ENCODE results near the gene SSBP2.

SSBP2 gene

DNA sequence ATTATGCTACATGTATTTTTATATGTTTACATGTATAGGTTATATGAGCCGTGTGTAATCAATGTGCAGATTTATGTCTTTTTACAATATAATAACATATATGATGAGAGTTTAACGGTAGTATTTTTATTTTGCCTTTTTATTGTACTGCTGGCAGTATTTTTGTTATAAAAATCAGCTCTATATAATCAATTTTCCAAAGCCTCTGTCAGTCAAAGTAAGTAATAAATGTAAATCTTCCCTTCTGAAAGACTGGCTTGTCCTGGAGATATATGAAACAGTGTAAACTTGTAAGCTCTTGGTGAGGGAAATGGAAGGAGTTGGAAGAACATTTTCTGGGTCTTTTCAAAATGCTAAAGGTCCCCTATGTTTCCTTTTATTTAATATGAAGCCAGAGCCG, 173.8 kb downstream of the SSBP2 start:
- no peak for DNase-seq

DNA sequence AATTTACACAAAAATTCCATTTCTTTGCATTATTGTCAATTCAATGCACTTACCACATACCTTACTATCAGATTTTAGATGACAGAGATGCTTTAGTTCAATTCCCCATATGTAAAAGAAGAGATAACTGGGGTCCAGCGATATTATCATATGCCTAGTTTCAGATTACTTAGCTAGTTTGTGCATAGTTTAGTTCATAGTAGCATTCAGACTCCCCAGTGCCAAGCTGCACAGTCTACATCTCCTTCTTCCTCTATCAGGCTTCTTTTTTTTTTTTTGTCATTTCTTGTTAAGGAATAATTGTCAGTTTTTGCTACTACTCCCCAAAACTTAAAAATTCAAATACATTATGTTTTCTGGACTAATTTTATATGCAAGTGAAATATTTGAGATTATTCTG, 175.0 kb downstream of the SSBP2 start:
- no peak for DNase-seq

DNA sequence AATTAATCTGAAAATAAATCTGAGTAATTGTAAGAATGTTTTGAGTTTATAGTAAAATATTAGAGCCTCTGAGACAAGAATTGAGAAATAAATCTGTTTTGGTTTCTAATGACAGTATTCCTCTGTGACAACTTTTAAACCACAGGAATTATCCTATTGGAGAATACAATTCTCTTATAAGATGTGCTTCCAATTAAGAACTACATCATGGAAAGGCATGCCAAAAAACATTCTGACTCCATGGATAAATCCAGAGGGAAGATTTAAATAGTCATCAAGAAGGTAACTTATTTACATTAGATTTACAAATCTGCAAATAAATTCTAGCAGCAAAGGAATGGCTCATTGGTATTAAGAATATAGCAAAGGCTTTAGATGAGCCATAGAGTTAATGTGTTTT, 178.7 kb downstream of the SSBP2 start:
- DNase-seq: no peak

DNA sequence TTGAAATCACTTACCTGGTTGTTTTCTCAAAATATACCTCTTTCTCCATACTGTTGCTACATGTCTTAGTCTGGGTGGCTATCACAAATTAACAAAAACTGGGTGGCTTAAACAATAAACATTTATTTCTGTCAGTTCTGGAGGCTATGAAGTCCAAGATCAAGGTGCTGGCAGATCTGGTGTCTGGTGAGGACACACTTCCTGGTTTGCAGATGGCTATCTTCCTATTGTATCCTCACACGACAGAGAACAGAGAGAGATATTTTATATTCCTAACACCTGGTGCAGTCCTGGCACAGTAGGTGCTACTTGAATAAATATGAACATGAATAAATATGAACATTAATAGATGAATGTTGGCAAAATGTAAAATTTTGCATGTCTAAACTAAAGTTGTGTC, 192.7 kb downstream of the SSBP2 start:
- no peak for DNase-seq

DNA sequence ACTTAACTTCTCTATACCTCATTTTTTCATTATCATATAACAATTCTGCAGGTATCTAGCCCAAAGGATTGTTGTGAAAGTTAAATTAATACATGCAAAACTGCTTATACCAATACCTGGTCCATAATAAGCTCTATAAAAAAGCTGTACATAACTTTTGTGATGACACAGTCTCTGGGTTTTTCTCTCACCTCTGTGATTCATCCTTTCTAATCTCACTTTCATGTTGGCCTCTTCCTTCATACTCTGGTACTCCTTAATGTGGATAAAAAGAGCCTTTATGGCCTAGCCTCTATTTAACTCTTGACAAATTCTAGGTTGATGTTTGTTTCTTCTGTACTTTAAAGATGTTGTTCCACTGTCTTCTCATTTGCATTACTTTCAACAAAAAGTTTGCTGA, 194.1 kb downstream of the SSBP2 start:
- no peak for DNase-seq

DNA sequence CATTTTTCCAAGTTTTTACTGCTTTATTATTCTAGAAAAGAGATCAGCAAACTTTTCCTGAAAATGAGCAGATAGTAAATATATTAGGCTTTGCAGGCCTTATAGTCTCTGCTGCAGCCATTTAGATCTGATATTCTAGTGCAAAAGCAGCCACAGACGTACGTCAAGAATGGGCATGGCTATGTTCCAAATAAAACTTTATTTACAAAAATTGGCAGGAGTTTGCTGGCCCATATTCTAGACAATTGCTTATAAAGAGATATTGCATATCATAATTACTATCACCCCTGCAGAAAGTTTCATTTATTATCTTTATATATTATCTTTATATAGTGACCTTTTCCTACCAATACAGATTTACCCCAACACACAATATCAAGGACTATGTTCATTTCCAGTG, 195.0 kb downstream of the SSBP2 start:
- no peak for DNase-seq

DNA sequence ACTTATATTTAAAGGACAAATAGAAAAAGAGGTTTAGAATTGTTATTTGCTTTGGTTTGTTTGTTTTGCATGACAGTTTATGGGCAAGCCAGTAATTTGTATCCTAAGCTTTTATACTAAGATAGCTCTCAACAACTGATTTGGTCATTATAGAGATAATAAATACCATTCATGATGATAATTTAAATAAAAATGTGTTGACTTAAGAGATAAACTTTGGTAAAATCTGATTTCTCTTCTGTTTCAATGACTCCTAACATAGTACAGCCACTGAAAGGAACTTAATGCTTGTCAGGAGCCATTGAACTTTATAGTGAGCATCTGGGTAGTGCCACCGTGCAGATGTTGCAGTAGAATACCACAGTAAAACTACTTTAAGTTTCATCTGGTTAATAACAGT, 196.2 kb downstream of the SSBP2 start:
- no peak for DNase-seq

DNA sequence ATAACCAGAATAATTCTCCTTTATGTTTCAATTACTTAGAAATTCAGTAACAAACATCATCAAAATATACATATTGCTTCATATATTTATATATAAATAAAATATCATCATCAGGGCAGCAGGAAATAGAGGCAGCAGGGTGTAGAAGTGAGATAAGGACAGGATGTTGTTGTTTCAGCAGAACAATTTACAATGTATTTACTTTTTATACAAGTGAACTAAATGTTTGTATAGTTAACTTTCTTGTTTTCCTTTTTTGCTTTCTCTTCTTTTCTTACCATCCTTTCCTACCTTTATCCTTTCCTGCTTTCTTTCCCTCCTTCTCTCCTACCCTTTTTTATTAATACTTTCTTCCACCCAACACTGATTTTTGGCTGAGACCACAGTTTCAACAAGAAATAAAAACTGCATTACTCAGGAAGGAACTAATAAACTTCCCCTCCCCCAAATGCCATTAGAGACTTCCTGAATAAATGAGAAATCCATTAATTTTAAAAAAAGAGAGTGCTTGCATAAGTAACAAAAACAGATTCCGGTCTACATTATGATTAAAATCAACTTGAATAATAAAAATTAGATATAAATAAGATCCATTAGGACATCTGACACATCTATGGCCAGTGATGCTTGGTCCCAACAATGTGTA, 197.2 kb downstream of the SSBP2 start:
- no peak for DNase-seq

DNA sequence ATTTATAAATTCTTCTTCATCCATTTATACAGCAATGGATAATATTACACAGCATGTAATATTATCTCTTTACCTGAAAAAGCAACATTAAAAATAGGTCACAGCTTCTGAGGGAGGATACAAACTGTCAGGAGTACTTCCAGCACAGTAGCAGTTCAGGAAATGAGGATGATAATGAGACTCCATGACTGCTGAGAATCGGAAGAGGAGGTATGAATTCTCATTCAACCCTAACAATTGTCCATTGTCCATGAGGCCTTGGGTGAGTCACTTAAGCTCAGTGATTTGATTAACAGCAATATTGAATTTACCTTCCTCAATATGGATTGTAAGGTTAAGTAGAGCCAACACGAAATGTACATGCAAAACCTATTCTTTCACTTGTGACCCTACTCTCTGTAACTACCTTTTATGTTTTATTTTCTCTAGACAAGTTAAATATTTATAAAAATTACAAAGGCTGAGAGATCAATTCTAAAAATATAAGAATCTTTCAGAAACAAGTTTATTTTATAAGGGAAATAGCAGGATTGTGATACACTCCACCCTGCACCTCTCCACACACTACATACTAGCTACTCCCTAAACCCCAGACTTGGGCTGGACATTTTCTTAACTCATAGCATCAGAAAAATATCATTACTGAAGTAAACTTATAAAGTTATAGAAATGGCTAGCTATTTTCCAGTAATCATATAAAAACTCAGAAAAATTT, 197.9 kb downstream of the SSBP2 start:
- DNase-seq: no peak

DNA sequence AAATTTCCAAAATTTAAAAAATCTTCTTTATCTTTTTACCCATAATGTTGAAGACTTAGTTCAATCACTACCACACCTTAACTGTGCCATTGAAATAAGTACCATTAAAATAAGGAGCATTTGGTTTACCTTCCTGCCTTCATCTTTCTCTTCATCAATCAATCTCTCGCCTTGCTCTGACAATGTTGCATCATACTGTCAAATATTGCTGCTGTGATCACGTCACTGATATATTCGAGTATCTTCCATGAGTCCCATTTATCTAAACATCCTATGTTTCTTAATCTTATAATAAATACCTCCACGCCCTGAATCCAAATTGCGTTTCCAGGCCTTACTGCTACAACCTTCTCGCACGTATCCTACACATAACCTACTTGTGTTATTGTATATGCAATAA, 201.8 kb downstream of the SSBP2 start:
- no peak for DNase-seq

DNA sequence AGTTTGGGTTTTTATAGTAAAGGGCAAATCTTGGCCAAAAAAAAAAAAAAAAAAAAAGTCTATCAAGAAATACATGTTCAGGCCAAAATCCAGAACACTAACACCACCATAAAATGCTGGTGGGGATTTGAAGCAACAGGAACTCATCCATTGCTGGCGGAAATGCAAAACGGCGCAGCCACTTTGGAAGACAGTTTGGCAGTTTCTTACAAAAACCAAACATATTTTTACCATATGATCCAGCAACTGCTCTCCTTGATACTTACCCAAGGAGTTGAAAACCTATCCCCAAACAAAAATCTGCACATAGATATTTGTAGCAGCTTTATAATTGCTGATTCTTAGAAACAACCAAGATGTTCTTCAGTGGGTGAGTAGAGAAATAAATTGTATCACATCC, 203.9 kb downstream of the SSBP2 start:
- no peak for DNase-seq

DNA sequence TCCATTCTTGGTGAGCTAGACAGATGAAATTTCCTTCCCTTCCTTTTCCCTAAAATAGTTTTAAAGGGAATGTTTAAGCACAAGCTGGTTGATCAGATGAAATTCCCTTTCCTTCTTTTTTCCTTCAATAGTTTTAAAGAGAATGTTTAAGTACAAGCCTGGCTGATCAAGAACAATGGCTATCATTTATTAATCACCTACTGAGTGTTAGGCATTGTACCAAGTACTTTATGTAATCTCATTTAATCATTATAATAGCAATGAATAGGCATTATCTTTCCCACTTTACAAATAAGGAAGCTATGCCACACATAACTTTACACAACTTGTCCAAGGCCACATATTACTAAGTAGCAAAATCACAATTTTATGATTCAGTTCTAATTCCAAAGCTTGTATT, 205.0 kb downstream of the SSBP2 start:
- DNase-seq: no peak

DNA sequence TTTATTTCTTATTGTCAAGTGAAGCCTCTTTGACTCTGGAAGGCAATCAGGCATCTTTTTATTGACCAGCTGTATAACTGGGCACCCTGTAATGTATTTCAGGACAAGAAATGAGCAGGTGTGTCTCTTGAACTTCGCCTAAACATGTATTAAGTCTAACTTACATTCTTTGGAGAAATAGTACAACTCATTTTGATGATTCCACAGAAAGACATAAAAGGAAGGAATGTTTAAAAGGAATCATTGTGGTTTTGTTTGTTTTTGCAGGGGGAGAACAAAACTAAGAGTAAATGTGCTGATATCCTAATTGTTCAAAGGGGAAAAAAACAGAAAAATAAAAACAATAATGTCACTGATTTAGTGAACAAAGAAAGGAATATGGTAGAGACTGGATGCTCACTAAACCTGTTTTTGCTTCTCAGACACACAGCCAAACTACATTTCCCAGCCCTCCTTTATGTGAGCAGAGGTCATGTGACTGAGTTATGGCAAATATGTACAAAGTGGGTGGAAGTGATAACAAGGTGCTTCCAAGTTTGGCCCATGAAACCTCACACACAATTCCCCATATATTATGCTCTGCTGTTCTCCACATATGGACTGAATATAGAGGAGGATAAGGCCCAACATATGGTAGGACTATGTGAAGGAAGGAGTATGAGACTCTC, 206.4 kb downstream of the SSBP2 start:
- DNase-seq: no peak

DNA sequence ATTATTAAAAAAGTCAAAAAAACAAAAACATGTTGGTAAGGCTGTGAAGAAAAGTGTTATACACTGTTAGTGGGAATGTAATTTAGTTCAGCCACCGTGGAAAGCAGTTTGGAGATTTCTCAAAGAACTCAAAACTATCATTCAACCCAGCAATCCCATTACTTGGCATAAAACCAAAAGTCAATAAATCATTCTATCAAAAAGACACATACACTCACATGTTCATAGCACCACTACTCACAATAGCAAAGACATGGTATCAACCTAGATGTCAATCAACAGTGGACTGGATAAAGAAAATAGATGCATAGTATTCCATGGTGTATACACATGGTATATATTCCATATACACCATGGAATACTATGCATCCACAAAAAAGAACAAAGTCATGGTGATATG, 208.7 kb downstream of the SSBP2 start:
- DNase-seq: no peak

DNA sequence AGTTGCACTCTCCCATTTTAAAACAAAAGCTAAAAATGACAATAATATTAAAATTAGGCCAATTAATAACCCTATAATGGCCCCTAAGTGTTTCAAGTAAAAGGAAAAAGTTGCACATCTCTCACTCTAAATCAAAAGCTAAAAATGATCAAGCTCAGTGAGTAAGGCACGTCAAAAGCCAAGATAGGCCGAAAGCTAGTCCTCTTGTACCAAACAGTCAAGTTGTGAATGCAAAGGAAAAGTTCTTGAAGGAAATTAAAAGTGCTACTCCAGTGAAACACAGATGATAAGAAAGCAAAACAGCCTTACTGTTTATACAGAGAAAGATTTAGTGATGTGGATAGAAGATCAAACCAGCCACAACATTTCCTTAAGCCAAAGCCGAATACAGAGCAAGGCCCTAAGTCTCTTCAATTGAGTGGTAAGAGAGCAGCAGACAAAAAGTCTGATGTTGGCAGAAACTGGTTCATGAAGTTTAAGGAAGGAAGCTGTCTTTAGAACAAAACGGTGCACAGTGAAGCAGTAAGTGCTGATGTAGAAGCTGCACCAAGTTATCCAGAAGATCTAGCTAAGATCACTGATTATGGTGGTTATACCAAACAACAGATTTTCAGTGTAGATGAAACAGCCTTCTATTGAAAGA, 212.9 kb downstream of the SSBP2 start:
- DNase-seq: no peak

DNA sequence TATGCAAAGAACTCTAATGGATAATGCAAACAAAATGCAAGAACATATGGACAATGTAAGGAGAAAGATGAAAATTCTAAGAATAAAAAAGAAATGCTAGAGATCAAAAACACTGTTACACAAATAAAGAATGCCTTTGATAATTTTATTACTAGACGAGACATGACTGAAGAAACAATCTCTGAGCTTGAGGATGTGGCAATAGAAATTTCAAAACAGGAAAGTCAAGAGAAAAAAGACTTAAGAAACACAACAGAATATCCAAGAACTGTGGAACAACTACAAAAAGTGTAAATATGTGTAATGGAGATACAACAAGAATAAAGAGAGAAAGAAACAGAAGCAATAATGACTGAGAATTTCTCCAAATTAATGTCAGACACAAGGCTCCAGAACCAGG, 216.5 kb downstream of the SSBP2 start:
- DNase-seq: no peak

DNA sequence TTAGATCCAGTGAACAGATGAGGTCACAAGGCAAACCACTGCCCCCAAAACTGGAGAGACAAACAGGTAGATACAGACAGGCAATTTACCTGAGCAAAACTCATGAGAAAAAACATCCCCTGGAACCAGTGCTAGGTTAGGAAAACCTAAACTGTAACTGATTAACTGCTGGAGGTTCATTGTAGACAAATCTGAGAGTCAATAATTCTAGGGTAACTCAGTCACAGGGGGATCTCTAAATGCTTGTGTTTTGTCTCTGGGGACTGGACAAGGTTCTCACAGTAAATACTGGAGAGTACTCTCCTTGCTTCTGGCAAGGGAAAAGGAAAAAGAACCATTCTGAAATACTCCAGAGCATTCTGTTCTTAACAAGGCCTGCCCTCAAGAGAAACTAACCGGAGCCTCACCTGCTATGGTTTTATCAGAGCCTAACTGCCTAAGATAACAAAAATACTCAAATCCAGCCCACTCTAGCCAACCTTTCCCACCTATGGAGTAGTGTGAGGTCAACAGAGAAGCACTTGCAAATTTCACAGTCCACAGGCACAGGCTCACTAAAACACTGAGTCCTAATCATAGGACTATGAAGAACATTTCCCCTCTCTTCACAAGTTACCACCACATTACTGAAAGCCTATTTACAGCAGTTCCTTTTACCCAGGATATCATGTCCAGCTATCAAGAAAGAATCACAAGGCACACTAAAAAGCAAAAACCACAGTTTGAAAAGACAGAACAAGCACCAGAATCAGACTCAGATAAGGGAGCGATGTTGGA, 217.1 kb downstream of the SSBP2 start:
- peak; percentile 36 for DNase-seq

DNA sequence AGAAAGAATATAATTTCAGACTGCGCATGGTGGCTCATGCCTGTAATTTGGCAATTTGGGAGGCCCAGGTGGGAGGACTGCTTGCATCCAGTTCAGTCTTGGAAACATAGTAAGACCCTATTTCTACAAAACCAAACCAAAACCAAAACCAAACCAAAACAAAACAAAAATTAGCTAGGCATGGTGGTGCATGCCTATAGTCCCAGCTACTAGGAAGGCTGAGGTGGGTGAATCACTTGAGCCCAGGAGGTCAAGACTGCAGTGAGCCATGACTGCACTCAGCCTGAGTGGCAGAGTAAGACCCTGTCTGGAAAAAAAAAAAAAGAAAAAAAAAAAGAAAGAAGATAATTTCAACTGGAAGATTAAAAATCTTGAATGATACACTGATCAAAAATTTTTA, 220.0 kb downstream of the SSBP2 start:
- no peak for DNase-seq

DNA sequence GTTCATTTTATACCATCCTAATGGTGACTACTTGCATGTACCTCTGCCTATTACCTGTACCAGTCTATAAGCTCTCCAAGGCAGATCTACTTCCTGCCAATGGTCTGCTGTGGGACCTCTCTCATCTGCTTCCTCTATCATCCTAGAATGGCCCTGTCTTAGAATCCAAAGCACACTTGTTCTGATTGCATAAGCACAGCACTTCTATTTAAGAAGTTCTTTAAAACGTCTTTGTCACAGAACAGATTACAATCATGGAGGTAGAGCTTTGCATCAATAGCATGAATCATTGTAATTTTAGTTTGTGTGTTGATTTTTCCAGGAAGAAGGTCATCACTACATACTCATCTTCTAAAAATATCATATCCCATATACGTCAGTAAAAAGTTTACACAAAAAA, 225.2 kb downstream of the SSBP2 start:
- peak; percentile 45 for DNase-seq

DNA sequence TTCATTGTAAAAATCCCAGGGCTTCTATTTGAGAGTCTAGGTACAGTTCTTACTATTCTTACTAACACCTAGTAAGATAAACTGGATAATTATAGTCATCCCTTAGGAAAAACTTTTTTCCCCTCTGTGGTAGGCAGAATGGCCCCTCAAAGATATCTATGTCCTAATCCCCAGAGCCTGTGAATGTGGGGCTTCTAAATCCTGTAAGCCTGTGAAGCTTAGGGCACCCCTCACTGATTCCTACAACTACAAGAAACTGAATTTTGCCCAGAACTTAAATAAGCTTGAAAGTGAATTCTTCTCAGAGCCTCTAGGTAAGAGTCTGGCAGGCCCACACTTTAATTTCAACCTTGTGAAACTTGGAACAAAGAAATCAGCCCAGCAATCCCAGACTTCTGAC, 226.9 kb downstream of the SSBP2 start:
- no peak for DNase-seq

DNA sequence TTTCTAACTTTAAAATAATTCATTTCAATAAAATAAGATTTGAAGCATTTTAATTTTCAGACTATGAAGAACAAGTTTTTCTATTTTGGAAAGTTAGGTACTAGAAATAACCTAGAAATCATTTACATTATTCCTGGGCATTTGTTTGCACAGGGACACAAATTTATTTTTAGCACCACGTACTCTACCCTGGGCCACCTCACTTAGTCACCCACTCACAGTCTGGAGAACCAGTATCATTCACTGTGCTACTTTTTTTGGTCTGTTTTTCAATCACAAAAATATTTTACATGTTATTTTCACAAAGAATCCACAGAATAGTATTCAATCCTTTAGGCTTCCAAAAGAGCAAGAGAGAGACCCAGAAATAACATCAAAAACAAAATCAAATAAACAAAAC, 228.3 kb downstream of the SSBP2 start:
- DNase-seq: no peak

DNA sequence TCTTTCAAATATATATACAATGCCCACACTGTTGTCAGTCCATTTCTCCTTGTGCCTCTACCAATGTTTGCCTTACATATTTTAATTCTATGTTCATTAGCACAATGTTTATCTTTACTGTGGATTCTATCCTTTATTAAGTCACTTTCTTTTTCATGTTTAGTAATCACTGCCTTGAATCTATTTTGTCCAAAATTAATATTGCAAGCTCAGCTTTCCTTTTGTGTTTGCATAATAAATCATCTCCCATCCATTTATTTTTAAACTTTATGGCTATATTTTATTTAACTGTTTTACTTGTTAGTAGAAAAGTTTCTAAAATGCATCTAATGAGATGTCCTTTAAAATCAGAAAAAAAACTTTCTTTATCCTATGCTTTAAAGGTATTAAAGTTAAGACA, 230.1 kb downstream of the SSBP2 start:
- DNase-seq: no peak

DNA sequence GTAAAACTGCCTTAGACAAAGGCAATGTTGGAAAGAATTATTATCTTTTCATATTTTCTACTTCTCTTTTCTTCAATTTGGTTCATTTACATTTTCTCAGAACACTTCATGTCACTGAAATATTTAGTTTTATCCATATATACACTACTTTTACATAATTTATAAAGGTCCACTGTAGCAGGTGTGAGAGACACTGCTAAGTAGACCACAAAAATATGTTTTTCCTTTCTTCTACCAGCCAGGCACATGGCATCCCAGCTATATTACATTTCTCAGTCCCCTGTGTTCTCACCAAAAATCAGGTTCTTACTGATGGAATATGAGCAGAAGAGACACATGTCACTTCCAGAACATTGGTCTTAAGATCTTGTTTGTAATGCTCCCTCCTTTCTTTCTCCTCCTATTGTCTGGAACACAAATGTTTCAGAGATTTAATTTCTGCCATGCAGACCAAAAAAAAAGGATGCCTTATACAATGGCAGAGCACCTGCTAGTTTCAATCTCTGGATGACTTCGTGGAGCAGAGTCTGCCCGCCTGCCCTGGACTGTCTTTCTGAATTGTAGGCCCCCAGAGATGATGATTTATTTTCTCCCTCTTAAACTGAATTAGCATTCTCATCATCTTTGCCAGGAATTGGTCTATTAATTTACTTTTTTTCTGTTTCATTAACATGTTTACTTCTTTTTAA, 231.5 kb downstream of the SSBP2 start:
- DNase-seq: no peak

All from OCI-M1 (cell line).